Adipocyte (in vitro differentiated cells): Measurements from ENCODE around the gene KCND3.

Experiments
- DNase-seq: peaks from one replicate; pipeline ENCODE4 v3.0.0-alpha.2; 2015; ENCODE audit warnings: low read depth
- H3K27me3 ChIP-seq: replicated peaks from 2 replicates; pipeline ENCODE4 v1.7.0; 2013; ENCODE audit warnings: mild to moderate bottlenecking, low read length, moderate library complexity; ENCODE audit not compliant: control insufficient read depth, insufficient read depth
- H3K36me3 ChIP-seq: 2 replicates; pipeline ENCODE4 v1.7.0; 2013; ENCODE audit warnings: low read length, mild to moderate bottlenecking, moderate library complexity; ENCODE audit not compliant: control insufficient read depth, insufficient read depth, severe bottlenecking
- H3K4me1 ChIP-seq: 2 replicates; pipeline ENCODE4 v1.7.0; 2013; ENCODE audit warnings: mild to moderate bottlenecking, low read length, moderate library complexity; ENCODE audit not compliant: control insufficient read depth, insufficient read depth
- H3K4me3 ChIP-seq: 2 replicates; pipeline ENCODE4 v1.7.0; 2013; ENCODE audit warnings: mild to moderate bottlenecking, low read length, moderate library complexity
- H3K9ac ChIP-seq: 2 replicates; pipeline ENCODE4 v1.7.0; 2013; ENCODE audit warnings: mild to moderate bottlenecking, low read length, moderate library complexity
- H3K9me3 ChIP-seq: 2 replicates; pipeline ENCODE4 v1.7.0; 2013; ENCODE audit warnings: mild to moderate bottlenecking, low read length, moderate library complexity; ENCODE audit not compliant: control insufficient read depth

The KCND3 gene

DNA sequence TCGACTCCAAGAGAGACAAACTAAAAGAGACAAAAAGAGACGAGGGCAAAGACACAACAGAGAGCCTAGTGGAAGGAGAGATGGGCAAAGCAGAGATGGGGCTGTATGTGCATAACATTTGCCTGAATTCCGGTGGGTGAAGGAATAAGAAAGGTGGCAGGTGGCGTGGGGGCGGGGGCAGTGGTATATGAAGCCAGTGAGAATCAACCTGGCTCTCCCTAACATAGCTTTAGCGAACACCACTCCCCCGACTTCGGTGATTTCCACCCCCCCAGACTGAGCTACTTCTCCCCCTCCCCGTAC lies 251.4 kb downstream of the KCND3 start:
- no peaks in the 10 kb centered on the region for H3K9me3 ChIP-seq
- H3K36me3 ChIP-seq = no peaks in the 10 kb centered on the region
- H3K9ac ChIP-seq = peak overlapping the region; percentile 89
- H3K4me3 ChIP-seq = peak overlapping the region; percentile 86
- DNase-seq = no peak
- no peaks in the 10 kb centered on the region for H3K27me3 ChIP-seq
- H3K4me1 ChIP-seq = peaks cover 57% of the 10 kb centered on the region

DNA sequence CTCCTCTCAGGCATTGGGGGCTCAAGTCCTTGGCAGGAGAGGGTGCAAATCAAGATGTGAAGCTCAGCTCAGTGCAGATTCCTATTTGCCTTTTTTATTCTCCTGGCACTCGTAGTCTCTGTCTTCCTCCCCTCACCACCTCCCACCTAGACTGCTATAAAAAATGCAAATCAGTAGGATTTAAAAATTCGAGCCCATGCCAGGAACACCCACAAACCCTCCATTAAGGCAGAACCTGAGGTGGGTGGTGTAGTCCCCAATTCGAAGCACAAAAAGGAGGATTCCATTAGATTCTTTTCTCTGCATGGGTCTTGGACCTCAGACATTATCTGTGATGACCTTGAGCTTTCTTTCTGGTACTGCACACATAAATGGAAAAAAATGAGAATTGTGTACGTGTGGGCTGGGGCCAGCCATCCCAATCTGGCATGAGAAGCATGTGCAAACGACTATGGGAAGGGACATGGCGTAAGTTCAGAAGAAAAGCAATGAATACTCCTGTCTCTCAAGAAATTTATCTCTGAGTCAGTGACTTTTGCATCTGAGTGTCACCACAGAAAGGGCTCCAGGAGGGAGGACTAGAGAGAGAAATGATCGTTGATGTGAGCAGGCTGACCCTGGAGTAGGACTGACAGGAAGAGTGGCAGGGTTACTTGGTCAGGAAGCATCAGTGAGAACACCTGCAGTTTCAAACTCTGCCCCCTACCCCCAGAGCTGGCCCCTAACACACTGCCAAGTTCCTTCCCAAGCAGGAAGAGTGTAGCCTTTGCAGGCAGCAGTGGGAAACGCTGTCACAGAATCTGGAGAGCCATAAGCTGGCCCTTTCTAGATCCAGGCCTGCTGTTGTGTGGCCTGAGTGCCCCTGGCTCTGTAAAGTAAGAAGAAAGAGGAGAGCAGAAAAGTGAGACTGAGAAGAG lies 252.0 kb downstream of the KCND3 start:
- DNase-seq = no peak
- H3K9me3 ChIP-seq = no peaks in the 10 kb centered on the region

DNA sequence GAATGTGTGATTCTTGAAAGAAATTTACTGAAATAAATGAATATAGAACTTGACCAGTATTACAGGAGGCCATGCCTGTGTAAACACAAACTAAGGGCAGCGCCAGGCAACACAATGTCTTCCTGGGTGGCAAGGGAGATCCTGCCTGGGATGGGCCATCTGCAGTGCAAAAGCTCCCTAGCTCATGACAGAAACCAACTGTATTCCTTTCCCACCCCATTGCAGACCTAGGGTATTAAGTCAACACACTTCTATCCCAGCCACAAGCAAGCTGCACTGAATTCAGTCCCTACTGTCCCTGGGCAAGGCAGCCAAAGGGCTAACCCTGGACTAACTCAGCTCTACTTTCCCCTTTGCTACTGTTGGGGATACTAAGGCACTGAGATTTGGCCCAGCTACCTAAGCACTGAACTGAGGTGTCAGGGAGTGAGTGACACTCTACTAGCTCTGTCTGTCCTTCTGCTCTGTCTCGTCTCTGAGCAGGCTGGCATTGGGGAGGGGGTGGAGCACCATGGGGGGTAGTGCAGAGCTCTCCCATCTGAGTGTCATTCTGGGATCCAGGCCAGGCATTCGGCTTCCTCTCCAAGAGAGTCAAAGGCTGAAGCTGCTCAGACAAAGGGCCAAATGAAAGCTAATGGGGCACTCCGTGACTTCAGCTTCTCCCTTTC lies 252.8 kb downstream of the KCND3 start:
- H3K9ac ChIP-seq = peak overlapping the region; percentile 89
- no peak for DNase-seq
- H3K9me3 ChIP-seq = no peaks in the 10 kb centered on the region
- no peaks in the 10 kb centered on the region for H3K36me3 ChIP-seq
- H3K4me3 ChIP-seq = peak overlapping the region; percentile 86
- no peaks in the 10 kb centered on the region for H3K27me3 ChIP-seq
- peaks cover 65% of the 10 kb centered on the region for H3K4me1 ChIP-seq

More for the DNA sequence above, 252.0 kb downstream of the KCND3 start:
- H3K4me1 ChIP-seq = peaks cover 62% of the 10 kb centered on the region
- H3K36me3 ChIP-seq = no peaks in the 10 kb centered on the region
- no peaks in the 10 kb centered on the region for H3K27me3 ChIP-seq
- peak overlapping the region; percentile 86 for H3K4me3 ChIP-seq
- peak overlapping the region; percentile 89 for H3K9ac ChIP-seq

DNA sequence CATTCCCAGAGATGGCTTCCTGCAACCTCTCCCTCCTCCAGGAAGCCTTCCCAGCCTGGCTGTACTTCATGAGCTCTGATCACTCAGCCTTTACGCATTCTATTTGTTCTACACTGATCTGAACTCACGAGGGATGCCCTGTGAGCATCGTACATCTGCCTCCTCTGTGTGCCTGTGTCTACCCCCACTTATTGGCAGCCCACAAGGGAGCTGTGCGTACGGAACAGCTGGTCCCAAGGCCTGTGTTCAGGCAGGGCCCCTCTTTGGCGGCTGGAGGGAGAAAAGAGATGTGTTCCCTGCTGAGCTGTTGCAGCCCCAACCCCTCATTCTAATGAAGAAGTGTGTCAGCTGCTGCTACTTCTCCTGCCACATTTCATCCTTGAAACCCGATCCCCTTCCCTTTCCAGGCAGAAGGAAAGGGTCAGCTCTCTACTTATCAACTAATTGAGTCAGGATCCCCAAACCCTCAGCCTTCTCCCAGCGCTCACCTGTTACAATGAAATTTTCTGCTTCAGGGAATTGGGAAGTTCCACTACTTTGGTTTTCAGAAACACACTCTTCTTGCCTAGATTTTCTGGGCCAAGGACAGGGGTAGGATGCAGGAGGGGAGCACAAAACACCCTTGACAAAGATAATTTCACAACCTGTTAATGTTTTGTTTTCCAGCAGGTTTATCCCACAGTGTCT lies 253.5 kb downstream of the KCND3 start:
- H3K36me3 ChIP-seq = no peaks in the 10 kb centered on the region
- no peaks in the 10 kb centered on the region for H3K27me3 ChIP-seq
- no peaks in the 10 kb centered on the region for H3K9me3 ChIP-seq
- H3K4me1 ChIP-seq = peaks cover 72% of the 10 kb centered on the region
- H3K9ac ChIP-seq = no peak overlapping the region
- no peak overlapping the region for H3K4me3 ChIP-seq
- no peak for DNase-seq

DNA sequence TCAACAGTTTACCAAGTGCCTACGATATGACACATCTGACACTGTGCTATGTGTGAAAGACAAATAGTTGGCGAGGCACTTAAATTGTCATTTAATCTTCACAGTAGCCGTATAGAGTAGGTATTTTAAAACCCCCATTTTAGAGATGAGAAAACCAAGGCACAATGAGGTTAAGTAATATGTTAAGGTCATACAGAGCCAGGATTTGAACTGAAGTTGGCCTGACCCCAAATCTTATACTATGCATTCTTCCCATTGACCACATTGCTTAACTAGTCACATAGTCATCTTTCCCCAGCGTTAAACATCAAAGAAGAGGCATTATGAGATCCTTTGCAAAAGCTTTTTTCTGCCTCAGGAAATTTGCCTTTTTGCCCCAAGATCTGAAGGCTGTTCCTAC lies 254.1 kb downstream of the KCND3 start:
- DNase-seq = no peak
- H3K4me3 ChIP-seq = no peak overlapping the region
- no peaks in the 10 kb centered on the region for H3K27me3 ChIP-seq
- H3K4me1 ChIP-seq = peaks cover 79% of the 10 kb centered on the region
- no peaks in the 10 kb centered on the region for H3K9me3 ChIP-seq
- no peak overlapping the region for H3K9ac ChIP-seq
- H3K36me3 ChIP-seq = no peaks in the 10 kb centered on the region

DNA sequence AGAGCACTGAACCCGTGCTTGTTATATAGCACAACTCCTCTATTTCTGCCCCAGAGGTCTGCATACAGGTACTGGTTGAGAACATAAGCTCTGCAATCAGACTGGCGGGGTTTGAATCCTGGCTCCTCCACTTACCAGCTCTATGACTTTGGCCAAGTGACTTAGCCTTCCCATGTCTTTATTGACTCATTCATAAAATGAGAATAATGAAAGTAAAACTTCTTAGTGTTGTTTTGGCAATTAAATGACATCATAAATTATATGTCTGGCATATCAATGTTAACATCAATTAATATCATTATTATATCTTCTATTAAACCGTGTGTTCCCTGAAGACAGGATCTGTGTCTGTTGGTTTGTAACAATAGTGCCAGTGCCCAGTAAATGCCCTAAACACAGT lies 254.6 kb downstream of the KCND3 start:
- no peak for DNase-seq
- no peak overlapping the region for H3K9ac ChIP-seq
- H3K4me1 ChIP-seq = peaks cover 81% of the 10 kb centered on the region
- no peaks in the 10 kb centered on the region for H3K36me3 ChIP-seq
- no peak overlapping the region for H3K4me3 ChIP-seq
- no peaks in the 10 kb centered on the region for H3K27me3 ChIP-seq
- H3K9me3 ChIP-seq = no peaks in the 10 kb centered on the region

DNA sequence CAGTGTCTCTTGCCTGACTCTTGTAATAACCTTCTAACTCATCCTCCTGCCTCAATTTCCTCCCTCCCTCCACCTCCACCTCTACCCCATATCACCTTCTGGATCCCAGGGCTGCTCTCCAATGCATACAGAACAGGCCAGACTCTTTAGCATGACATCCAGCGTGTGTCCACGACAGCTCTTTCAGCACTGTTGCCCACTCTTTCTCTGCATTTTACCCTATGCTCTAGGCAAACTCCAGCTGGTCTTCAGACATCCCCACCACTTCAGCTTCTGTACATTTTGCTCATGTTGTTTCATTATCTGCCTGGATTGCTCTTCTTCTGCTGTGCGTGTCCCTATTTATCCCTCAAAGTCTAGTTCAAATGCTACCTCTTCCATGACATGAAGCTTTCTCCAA lies 255.0 kb downstream of the KCND3 start:
- H3K9me3 ChIP-seq = no peaks in the 10 kb centered on the region
- DNase-seq = no peak
- peaks cover 82% of the 10 kb centered on the region for H3K4me1 ChIP-seq
- H3K4me3 ChIP-seq = no peak overlapping the region
- no peak overlapping the region for H3K9ac ChIP-seq
- H3K36me3 ChIP-seq = no peaks in the 10 kb centered on the region
- no peaks in the 10 kb centered on the region for H3K27me3 ChIP-seq

DNA sequence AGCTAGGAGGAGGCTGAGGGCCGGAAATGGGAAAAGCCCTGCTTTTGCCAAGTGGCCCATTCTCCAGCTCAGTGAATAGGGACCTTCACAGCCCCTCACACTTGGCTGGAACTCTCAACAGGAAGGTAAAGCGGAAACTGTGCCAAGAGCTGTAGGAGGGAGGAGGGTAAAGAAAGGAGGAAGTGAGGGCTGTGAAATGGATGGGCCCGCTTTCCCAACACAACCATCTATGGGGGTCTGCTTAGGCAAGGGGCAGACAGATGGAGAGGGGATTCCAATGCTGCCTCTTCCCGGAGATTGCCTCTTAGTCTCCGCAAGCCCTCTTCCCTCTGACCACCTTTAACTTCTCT lies 255.5 kb downstream of the KCND3 start:
- H3K4me1 ChIP-seq = peaks cover 82% of the 10 kb centered on the region

DNA sequence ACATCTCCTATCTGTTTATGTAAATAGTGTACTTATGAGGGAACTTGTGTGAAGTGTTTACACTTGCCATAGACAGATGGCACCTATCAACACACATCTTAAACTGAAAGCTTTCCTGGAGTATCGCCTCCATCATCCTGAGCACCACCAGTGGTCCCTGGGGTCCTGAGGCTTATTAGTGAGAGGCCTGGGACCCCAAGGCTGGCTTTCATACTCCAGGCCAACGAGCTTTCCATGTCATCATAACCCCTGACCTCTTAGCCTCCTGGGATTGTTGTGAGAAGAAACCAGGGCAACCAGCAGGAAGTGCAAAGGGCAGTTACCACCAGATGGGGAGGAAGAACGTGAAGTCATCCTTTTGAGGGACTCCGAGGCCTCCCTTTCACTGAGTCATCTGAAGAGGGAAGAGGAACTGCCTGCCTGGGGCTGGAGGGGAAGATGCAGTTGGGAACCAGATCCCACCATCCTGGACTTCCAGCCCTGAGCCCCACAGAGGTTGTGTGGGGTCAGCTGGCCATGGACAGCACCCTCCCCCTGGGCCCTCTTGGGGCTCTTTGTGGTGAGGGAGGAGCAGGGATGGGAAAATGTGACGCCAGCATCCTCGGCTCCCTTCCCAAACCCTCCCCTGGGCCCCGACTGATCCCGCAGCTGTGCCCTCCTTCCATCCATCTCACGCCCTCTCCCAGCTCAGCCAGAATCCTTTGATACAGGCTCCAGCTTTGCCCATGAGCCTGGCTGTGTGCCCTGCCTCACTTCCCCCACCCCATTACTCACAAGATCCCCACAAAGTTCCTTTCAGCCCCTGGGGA lies 256.1 kb downstream of the KCND3 start:
- DNase-seq = peak; percentile 68
- peaks cover 82% of the 10 kb centered on the region for H3K4me1 ChIP-seq
- no peaks in the 10 kb centered on the region for H3K9me3 ChIP-seq

More for the DNA sequence above, 255.5 kb downstream of the KCND3 start:
- H3K9me3 ChIP-seq = no peaks in the 10 kb centered on the region
- H3K4me3 ChIP-seq = no peak overlapping the region
- no peaks in the 10 kb centered on the region for H3K36me3 ChIP-seq
- no peak for DNase-seq
- H3K9ac ChIP-seq = peak overlapping the region; percentile 12
- no peaks in the 10 kb centered on the region for H3K27me3 ChIP-seq

DNA sequence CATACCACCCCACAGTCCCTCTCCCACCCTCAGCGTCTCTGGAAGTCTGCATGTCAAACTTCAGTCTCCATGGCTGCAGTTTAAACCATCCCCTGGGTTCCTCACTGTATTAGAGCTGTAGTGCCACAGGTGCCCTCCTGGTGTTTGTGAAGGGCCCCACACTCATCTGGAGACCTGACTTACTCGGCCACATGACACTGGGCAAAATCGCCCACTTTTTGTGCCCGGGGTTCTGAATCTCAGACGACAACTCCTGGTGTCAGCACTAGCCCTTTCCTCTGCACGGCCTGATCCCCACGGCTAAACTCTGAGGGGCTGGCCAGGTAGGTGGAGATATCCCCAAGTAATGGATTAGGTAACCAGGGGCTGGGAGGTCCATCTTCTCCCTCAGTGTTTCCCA lies 256.8 kb downstream of the KCND3 start:
- Histone ChIP-seq H3K9ac (no peak overlapping the region), H3K9me3 (no peaks in the 10 kb centered on the region), H3K4me1 (peaks cover 76% of the 10 kb centered on the region), H3K4me3 (no peak overlapping the region), H3K27me3 (no peaks in the 10 kb centered on the region), H3K36me3 (no peaks in the 10 kb centered on the region)
- no peak for DNase-seq

More for the DNA sequence above, 256.1 kb downstream of the KCND3 start:
- Histone ChIP-seq H3K9ac (peak overlapping the region; percentile 12), H3K4me3 (no peak overlapping the region), H3K36me3 (no peaks in the 10 kb centered on the region), H3K27me3 (no peaks in the 10 kb centered on the region)

DNA sequence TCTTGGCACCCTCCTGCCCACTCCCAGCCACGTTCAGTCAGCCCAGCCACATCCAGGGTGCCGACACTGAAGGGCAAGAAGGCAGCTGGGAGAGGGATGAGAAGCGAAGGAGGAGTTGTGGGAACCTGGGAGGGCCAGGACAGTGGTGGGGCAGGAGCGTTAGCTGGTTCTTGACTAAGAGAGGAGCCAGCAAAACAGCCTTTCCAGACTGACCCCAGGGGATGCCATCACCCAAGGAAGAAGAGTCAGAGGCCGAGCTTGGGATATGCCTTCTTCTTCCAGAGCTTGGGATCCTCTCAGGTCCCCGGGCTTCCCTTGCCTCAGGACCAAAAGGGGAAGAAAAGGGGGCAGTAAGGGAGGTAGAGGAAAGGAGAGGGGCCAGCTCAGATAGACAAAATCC lies 257.5 kb downstream of the KCND3 start:
- no peak for DNase-seq
- no peak overlapping the region for H3K9ac ChIP-seq
- no peaks in the 10 kb centered on the region for H3K36me3 ChIP-seq
- peaks cover 69% of the 10 kb centered on the region for H3K4me1 ChIP-seq
- H3K9me3 ChIP-seq = no peaks in the 10 kb centered on the region
- no peaks in the 10 kb centered on the region for H3K27me3 ChIP-seq
- H3K4me3 ChIP-seq = no peak overlapping the region
